Sigmoid colon (tissue), 7 donors: Measurements from ENCODE around the gene DNASE1. TPM values are rescaled to one million over a fixed set of nuclear protein-coding genes. Genes with fewer than 3 reads are reported as not detected.

Experiments
- DNase-seq: peaks from one replicate; pipeline ENCODE4 v3.0.0-alpha.2; 2019
- H3K27ac ChIP-seq, 4 donors: fragments of 200-600 bp; sonication (generic); one replicate each; pipeline ENCODE4 v1.5.1; 2016 to 2019; ENCODE audit warnings: mild to moderate bottlenecking in 1 of 4
- H3K27me3 ChIP-seq, 3 donors: fragments of 200-600 bp; sonication (generic); one replicate each; pipeline ENCODE4 v1.5.1; 2019; ENCODE audit warnings: mild to moderate bottlenecking in 1 of 3
- H3K36me3 ChIP-seq, 4 donors: fragments of 200-600 bp; sonication (generic); one replicate each; pipeline ENCODE4 v1.5.1; 2016 to 2019
- H3K4me1 ChIP-seq, 4 donors: fragments of 200-600 bp; sonication (generic); one replicate each; pipeline ENCODE4 v1.5.1; 2017 to 2019
- H3K4me3 ChIP-seq, 4 donors: fragments of 200-600 bp; sonication (generic); one replicate each; pipeline ENCODE4 v1.5.1; 2017 to 2019; ENCODE audit warnings: mild to moderate bottlenecking in 2 of 4, moderate library complexity in 1 of 4
- H3K9me3 ChIP-seq, 4 donors: fragments of 200-600 bp in 3 of 4; sonication (generic) in 3 of 4; one replicate each; pipeline versions ENCODE4 v1.5.1 to v1.6.1; 2013 to 2019
- EP300 ChIP-seq, 4 donors: sonication (generic); formaldehyde crosslinking; IDR thresholded peaks; one replicate each; pipeline ENCODE4 v1.6.1; 2017; ENCODE audit warnings: antibody characterized with exemption in 4 of 4
- POLR2A ChIP-seq, 2 donors: fragments of 450-650 bp; IDR thresholded peaks; one replicate each; pipeline ENCODE4 v1.6.1; 2016; ENCODE audit warnings: antibody characterized with exemption in 2 of 2, mild to moderate bottlenecking in 2 of 2, moderate library complexity in 2 of 2
- POLR2AphosphoS5 ChIP-seq, 4 donors: sonication (generic); formaldehyde crosslinking; IDR thresholded peaks; one replicate each; pipeline ENCODE4 v1.6.1; 2017; ENCODE audit warnings: antibody characterized with exemption in 4 of 4
- WGBS, 2 donors: extraction: QIAGEN DNeasy Blood & Tissue Kit; methylation state at CpG; one replicate each; pipeline ENCODE4 v1.1.7; 2013; 5-methylcytosine and 5-hydroxymethylcytosine counted together
- intact Hi-C: fragments of 100-400 bp; cut with DNase I; formaldehyde crosslinking; loops from one replicate; pipeline ENCODE4 v1.15.1; 2023
- polyA plus RNA-seq, 3 donors: library from polyadenylated mRNA; stranded (reverse); fragments of 200-250 nt; gene quantifications; one replicate each; pipeline ENCODE4 v1.2.3, GENCODE V29; 2013
- total RNA-seq, 4 donors: library from RNA; depleted of rRNA; stranded (reverse); fragments of >200 nt; gene quantifications; one replicate each; pipeline ENCODE4 v1.1.0, GENCODE V29; 2016
- TF ChIP-seq, protein P1 (sequence below), 4 experiments: fragments of 450-650 bp in 3 of 4; fragments of 200-600 bp in 1 of 4; IDR thresholded peaks; one replicate each; pipeline ENCODE4 v1.5.1; 2016 to 2019; ENCODE audit warnings: antibody characterized with exemption in 4 of 4, mild to moderate bottlenecking in 3 of 4, moderate library complexity in 2 of 4
- donor health status: healthy with polysubstance abuse.
- donor health status: Bipolar disorder and iron deficiency.
- donor health status: healthy.

Gene DNASE1
- total and polyA plus RNA-seq, 7 donors, result 1.2 to 22.4 (median 10.7) TPM

DNA sequence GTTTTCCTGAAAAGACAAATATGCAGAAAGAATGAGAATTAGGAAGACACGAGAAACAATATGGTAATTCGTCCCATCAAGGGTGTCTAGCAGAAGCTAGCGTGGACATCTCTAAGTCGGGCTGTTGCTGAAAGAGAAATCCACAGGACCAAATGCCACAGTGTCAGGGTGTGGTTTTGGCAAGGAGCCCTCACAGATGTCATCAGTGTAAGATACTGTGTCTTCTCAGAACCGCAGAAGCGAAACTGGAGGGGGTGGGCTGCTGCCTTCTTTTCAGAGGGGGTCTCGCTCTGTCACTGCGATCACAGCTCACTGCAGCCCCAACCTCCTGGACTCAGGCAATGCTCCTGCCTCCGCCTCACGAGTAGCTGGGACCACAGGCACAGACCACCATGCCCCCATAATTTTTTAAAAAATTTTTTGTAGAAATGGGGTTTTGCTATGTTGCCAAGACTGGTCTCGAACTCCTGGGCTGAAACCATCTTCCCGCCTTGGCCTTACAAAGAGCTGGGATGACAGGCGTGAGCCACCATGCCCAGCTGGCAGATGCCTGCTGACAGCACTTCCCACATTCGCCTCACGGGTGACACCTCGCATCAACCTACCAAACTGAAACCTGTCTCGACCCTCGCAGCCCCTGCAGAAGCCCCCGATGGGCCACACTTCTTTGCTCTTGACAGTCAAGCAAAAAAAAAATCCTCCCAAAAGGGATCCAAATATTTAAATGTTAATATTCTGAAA is 36.7 kb downstream of the DNASE1 start:
- H3K27me3 ChIP-seq, result no peaks in the 10 kb centered on the region
- peaks cover 0 to 17% (median 14%) of the 10 kb centered on the region in 4 donors for H3K4me1 ChIP-seq
- H3K27ac ChIP-seq, result peak overlapping the region; percentile 57 to 77 (median 72)
- 85 to 87% methylated on average over 19 of the region's 19 CpGs for WGBS, 2 donors
- peak overlapping the region in 3 of 4 donors; percentile 35 to 44 (median 37) for H3K4me3 ChIP-seq
- peaks cover 0 to 28% (median 7%) of the 10 kb centered on the region in 4 donors for H3K36me3 ChIP-seq
- no peak for DNase-seq
- no peaks in the 10 kb centered on the region for H3K9me3 ChIP-seq
- intact Hi-C loops, result loop anchor here (1.0 to 5.0 kb wide), 2 partner anchors 189 to 426 kb away; partner anchors contain the start of genes ADCY9 and CREBBP
- TF ChIP-seq EP300 (IDR thresholded peaks at IDR 0.05), result no peak
- TF ChIP-seq, protein P1, sequence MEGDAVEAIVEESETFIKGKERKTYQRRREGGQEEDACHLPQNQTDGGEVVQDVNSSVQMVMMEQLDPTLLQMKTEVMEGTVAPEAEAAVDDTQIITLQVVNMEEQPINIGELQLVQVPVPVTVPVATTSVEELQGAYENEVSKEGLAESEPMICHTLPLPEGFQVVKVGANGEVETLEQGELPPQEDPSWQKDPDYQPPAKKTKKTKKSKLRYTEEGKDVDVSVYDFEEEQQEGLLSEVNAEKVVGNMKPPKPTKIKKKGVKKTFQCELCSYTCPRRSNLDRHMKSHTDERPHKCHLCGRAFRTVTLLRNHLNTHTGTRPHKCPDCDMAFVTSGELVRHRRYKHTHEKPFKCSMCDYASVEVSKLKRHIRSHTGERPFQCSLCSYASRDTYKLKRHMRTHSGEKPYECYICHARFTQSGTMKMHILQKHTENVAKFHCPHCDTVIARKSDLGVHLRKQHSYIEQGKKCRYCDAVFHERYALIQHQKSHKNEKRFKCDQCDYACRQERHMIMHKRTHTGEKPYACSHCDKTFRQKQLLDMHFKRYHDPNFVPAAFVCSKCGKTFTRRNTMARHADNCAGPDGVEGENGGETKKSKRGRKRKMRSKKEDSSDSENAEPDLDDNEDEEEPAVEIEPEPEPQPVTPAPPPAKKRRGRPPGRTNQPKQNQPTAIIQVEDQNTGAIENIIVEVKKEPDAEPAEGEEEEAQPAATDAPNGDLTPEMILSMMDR (IDR thresholded peaks at IDR 0.05), result no peak
- TF ChIP-seq POLR2AphosphoS5 (IDR thresholded peaks at IDR 0.05), result no peak
- no peak for TF ChIP-seq POLR2A (IDR thresholded peaks at IDR 0.05)

DNA sequence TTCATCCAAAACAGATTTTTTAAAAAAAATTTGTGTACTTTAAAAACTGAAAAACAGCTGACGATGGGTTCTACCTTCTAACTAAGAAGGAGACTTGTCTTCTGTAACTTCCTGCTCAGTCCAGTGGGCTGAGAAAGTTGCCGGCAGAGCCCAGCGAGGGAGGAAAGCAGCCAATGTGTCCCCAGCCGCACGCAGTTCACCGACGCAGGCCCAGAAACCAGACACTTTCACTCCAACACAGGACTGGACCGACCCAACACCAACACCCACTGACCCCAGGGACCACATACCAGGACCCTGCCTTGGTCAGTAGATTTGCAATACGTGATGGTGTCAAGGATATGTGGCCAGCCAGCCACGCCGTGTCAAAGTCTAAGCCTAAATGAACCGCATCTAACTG is 37.3 kb downstream of the DNASE1 start:
- Histone ChIP-seq H3K4me1 (peaks cover 0 to 17% (median 14%) of the 10 kb centered on the region in 4 donors), H3K27me3 (no peaks in the 10 kb centered on the region), H3K9me3 (no peaks in the 10 kb centered on the region), H3K36me3 (peaks cover 0 to 22% (median 7%) of the 10 kb centered on the region in 4 donors), H3K4me3 (no peak overlapping the region), H3K27ac (peak overlapping the region in 1 of 4 donors; percentile 77)
- intact Hi-C loops, result loop anchor here (1.0 to 5.0 kb wide), 2 partner anchors 189 to 426 kb away; partner anchors contain the start of genes ADCY9 and CREBBP
- 90 to 94% methylated on average over 12 of the region's 12 CpGs for WGBS, 2 donors
- no peak for TF ChIP-seq POLR2A (IDR thresholded peaks at IDR 0.05)
- TF ChIP-seq, protein P1 (IDR thresholded peaks at IDR 0.05), result peak in 1 of 4 experiments; percentile 10
- DNase-seq, result no peak

DNA sequence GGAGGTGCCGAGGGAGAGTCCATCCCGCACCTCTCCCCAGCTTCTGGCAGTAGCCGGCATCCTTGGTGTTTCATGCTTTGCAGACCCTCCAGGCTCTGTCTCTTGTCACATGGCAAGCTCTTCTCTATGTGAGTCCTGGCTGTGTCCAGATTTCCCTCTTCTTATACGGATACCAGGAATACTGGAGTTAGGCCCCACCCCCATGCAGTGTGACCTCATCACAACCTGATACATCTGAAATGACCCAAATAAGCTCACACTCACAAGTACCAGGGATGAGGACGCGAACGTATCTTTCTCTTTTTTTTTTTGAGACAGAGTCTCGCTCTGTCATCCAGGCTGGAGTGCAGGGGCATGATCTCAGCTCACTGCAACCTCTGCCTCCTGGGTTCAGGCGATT is 39.6 kb downstream of the DNASE1 start:
- peaks cover 0 to 5% (median 2%) of the 10 kb centered on the region in 4 donors for H3K36me3 ChIP-seq
- no peaks in the 10 kb centered on the region for H3K9me3 ChIP-seq
- H3K27me3 ChIP-seq, result no peaks in the 10 kb centered on the region
- no peak for DNase-seq
- H3K4me1 ChIP-seq, result peaks cover 0 to 17% (median 14%) of the 10 kb centered on the region in 4 donors
- no peak overlapping the region for H3K4me3 ChIP-seq
- TF ChIP-seq, protein P1 (IDR thresholded peaks at IDR 0.05), result no peak
- TF ChIP-seq POLR2AphosphoS5 (IDR thresholded peaks at IDR 0.05), result no peak
- no peak for TF ChIP-seq EP300 (IDR thresholded peaks at IDR 0.05)
- TF ChIP-seq POLR2A (IDR thresholded peaks at IDR 0.05), result no peak
- intact Hi-C loops, result loop anchor here (5.0 kb wide), 1 partner anchor 423 kb away; the partner anchor contains the start of gene ADCY9
- 92 to 94% methylated on average over 9 of the region's 9 CpGs for WGBS, 2 donors
- H3K27ac ChIP-seq, result no peak overlapping the region

DNA sequence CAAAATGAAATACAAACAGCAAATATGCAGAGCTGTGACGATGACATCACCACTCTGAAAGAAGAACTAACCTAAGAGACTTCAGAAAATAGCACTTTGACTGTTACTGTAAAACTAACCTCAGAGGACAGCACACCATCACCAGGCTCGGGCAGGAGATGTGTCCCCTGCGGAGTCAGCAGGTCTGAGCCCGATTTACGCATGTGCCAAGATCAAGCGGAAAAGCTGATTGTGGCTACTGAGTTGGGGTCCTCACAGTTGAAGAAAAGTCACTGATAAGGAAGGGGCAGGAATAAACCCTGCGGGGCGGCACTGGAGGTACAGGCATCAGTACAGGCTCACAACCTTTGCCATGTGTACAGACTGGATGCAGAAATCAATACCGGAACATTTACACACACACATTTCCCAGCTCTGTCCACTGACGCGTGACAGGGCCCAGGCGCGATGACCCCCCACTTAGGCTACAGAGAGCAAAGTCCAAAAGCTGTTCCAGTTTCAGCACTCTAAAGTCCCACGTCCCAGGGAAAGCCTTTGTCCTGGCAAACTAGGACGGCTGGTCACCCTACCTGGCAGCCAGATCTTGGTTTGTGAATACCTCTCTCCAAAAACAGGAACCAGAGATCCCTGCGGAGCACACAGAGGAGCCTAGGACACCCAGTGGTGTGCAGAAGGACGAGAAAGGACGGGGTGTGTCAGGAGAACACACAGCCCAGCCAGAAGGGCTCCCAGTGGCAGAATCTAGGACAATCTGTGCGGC is 41.3 kb downstream of the DNASE1 start:
- Histone ChIP-seq H3K27me3 (no peaks in the 10 kb centered on the region), H3K4me3 (no peak overlapping the region), H3K4me1 (peaks cover 0 to 7% (median 5%) of the 10 kb centered on the region in 4 donors), H3K27ac (no peak overlapping the region), H3K36me3 (peaks cover 0 to 5% (median 0%) of the 10 kb centered on the region in 4 donors), H3K9me3 (no peaks in the 10 kb centered on the region)
- WGBS, 2 donors, result 69 to 84% methylated on average over 19 of the region's 19 CpGs
- TF ChIP-seq POLR2AphosphoS5 (IDR thresholded peaks at IDR 0.05) (no peak), EP300 (IDR thresholded peaks at IDR 0.05) (no peak), POLR2A (IDR thresholded peaks at IDR 0.05) (no peak)
- TF ChIP-seq, protein P1 (IDR thresholded peaks at IDR 0.05), result no peak
- intact Hi-C loops, result no loop called here
- no peak for DNase-seq
